Muscle of back (tissue), 11 donors: Measurements from ENCODE around the gene TSPAN18. TPM values are rescaled to one million over a fixed set of nuclear protein-coding genes. Genes with fewer than 3 reads are reported as not detected.
A peak's percentile ranks its signal among the peaks of the same experiment; 100 is the strongest.

ENCODE experiments used
- DNase-seq, 3 donors: peaks; one replicate each; pipeline versions ENCODE4 v3.0.0 to v3.0.0-alpha.2; 2013
- polyA plus RNA-seq, 10 donors: library from polyadenylated mRNA; unstranded; fragments of 120-200 nt; gene quantifications; one replicate each; pipeline ENCODE4 v1.2.1, GENCODE V29; 2013; ENCODE audit not compliant: insufficient read length in 10 of 10

TSPAN18 gene
- polyA plus RNA-seq, 10 donors: 33.7 to 58.7 (median 46.0) TPM

DNA sequence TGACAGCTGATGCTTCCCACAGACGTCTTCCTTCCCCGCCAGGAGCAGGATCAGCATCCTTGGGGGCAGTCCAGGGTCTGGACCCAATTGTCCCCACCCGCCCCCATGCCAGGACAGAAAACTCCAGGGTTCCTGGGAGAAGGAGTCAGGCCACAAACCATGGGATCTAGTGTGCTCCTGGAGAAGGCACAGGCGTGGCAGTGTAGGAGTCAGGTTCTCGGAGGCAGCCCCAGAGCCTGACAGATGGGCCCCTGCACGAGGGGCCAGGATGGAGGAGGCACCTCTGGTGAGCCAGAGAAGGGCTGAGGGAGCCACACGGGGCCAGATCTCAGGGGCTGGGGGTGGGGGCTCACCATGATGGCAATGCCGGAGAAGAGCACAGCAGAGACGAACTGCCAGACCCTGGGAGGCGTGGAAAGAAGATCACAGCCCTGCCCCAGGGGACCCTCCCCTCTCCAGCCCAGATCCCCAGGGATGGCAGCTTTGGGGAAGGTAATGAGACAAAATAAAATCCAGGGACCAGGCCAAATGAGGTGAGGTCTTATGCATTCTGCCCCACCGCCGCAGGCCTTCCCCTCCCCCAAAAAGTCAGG is 210.3 kb downstream of the TSPAN18 start:
- no peak for DNase-seq

DNA sequence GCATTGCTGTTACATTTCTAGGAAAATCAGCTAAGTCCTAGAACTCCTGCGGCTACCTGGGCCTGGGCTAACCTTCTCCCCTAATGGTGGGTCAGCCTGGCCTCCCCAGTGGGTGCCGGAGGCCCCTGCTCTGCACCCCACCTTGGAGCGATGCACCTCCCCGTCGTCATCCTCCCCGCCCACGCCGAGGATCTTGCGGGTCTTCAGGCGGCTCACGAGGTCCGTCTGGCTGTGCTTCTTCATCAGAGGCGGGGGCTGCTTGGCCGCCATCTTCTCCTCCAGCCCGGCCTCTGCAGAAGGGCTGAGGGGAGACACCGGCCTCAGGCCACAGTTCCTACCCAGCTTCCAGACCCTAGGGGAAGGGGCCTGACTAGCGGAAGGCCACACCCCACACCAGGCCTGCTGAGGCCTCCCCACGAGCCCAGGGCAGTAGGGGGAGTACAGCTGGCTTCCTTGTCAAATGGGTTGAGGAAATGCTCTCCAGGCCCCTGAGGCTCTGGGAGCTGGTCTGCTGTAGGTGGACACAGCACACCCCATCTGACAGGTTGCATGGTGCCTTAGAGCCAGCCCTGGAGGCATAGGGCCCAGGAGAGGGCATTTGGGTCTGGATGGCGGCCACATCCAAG is 211.4 kb downstream of the TSPAN18 start:
- DNase-seq: no peak

DNA sequence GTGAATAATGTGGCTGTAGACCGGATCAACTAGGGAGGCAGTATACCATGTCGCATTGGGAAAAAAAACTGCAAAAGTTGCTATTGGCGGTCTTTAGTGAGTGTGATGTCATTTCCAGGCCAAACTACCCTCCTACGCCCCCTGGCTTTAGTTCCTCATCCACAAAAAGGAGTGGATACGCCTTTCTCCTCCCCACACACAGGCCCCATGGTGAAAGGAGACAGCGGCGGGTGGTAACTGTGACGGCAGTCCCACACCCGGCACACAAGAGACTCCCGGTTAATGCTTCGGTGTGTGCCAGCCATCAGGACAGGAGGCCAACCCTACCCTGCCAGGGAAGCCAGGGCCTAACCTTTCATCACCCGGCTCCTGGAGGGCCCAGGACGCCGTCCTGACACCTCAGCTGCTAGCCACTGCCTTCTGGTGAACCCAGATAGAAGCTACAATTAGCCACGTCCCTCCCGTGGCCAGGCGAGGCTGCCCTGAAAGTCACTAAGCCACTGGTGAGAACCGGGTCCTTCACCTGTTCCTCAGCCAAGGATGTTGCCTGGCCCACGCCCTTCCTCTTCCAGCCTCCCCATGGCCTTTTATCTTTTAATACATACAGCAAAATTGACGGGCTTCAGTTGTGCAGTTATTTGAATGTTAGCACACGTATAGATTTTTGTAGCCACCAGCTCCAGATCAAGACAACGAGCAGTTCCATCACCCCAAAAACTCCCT is 213.1 kb downstream of the TSPAN18 start:
- DNase-seq: peak in 1 of 3 donors; percentile 81

DNA sequence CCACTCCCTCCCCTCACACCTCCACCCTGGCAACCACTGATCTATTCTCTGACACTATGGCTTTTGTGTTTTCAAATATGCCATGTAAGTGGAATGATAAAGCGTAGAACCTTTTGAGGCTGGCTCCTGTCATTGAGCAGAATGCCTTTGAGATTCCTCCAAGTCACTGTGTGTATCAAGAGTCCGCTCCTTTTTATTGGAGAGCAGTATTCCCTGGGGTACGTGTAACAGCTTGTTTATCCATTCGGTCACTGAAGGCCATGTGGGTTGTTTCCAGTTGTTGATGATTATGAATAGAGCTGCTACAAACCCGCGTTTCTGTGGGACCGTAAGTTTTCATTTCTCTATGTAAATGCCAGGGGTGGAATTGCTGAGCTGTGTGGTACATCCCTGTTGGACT is 213.6 kb downstream of the TSPAN18 start:
- peak in 1 of 3 donors; percentile 59 for DNase-seq

DNA sequence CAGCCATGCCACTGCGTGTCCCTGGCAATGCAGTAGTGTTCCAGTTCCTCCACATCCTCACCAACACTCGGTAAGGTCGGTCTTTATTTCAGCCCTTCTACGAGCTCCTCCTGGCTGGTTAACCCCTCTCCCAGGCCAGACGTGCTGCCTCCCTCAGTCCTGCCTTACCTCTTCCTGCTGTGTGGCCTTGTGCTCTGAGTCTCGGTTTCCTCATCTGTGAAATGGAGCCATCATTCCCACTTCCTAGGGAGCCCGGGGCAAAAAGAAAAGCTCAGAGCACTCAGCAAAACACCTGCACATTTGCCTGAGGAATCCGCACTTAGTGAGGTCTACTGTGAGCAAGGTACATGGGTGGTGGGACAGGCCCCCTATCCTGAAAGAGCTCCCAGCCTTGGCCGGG is 214.1 kb downstream of the TSPAN18 start:
- no peak for DNase-seq

DNA sequence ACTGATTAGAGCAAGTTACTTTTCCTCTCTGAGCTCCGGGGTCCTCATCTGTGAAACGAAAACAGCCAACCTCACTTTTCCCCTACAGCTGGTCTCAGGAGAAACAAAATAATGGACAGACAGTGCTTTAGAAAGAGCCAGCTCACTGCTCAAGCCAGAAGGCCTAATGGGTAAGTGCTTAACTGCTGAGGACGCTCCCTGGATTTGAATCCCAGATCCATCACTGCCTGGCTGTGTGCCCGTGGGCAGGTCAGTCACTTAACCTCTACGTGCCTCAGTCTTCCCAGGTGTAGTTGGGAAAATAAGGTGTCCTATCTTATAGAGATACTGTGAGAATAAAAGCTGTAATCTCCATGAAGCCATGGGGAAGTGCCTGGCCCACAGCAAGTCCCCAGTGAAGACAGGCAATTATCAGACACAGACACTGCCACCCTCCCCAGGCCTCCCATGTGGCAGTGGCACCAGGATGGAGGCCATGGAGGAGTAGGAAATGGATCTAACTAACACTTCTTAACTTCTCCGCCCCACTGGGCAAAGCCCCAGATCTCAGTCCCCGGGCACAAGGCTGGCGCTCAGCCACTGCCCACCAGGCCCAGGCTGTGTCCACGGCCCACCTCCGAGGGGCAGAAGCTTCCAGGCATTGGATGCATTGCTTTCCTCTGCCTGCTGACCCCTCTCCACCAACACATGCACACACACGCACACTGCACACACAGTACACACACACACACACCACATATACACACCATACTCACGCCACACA is 214.7 kb downstream of the TSPAN18 start:
- peak in 1 of 3 donors; percentile 57 for DNase-seq

DNA sequence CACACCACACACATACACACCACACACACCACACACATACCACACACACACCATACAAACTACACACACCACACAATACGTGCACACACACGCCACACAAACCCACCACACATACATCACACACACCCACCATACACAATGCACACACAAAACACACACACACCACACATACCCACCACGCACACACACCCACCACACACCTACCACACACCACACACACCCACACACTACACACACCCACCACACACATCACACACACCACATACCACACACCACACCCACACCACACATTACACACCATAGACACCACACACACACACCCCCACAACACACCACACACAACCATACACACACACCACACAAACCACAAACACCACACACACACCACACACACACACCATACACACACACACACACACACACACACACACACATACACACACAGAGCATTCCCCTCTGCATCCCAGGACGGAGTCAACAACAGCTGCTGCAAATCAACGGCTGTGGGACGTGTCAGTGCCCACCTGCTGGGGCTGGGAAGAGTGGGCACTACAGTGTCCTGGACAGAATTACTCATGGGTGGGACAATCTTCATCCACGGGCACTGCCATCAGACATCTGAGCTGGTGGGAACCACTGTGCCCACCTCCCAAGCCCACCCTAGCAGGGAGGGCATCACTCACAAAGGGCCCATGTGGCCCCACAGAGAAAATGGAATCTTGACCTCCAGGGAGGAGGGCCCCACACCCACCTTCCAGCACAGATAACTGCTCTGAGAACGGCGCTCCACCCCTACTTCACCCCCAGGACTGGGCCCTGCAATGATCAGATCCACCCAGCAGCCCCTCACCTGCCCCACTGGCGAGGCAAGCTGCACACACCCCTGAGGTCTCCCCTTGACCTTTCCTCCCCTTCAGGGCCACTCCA is 215.5 kb downstream of the TSPAN18 start:
- DNase-seq: peak in 1 of 3 donors; percentile 46

DNA sequence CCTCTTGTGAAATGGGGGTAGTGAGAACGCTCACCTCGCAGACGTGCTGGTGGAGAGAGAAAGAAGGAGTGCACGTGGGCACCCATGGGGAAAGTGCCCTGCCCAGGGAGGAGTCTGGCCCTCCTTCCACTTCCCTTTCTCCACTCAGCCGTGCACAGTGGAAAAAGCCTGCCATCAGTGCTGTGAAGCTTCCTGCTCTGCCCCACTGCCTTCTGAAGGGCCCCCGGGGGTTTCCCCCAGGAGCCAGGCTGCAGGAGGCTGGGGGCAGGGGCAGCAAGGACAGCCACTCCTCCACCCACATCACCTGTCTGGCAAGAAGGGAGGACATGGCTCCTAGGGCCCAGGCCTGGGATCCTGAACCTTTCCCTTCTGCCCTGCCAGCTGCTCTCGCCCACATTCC is 216.4 kb downstream of the TSPAN18 start:
- DNase-seq: peak in 1 of 3 donors; percentile 41

DNA sequence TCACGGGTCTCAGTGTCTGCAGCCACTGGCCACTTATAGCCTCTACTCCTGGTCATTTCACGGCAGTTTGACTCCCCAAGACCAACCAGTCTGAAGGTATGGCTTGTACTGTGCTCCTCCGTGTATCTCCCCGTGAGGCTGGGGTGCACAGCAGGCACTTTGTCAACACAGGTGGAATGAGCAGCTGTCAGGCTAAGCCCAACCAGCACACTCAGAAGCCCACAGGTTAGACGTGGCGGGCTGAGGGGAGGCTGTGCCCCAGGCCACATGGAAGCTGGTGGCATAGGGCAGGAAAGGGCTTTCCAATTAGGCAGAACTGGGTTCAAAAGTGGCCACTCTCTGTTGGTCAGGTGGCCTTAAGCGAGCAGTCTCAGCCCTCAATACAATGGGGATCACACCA is 216.9 kb downstream of the TSPAN18 start:
- DNase-seq: peak in 1 of 3 donors; percentile 45

DNA sequence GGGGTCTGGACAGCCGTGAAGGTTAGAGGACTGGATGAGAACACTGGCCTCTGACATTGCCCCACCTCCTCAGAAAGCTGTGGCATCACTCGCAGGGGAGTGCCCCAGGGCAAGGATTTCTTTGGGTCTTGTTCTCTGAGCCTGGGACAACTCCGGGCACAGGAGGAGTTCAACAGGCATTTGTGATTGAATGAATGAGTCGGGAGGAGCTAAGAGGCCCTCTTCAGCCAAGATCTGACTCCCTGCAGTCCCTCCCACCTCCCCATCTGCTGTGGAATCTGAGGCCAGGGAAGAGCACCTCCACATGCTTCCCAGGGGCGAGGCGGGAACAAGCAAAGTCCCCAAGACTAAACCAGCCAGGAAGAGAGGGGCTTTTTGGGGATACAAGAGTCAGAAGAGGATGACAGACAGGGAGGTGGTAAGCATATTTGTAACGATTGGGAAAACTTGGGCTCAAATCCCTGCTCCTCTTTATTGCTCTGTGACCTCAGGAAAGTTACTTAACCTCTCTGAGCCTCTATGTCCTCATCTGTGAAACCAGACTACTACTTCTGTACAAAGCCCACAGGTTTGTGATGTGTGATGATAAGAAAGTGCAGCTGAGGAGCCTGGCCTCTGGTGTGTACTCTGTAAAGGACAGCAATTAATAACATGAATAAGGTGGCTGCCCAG is 217.6 kb downstream of the TSPAN18 start:
- no peak for DNase-seq

DNA sequence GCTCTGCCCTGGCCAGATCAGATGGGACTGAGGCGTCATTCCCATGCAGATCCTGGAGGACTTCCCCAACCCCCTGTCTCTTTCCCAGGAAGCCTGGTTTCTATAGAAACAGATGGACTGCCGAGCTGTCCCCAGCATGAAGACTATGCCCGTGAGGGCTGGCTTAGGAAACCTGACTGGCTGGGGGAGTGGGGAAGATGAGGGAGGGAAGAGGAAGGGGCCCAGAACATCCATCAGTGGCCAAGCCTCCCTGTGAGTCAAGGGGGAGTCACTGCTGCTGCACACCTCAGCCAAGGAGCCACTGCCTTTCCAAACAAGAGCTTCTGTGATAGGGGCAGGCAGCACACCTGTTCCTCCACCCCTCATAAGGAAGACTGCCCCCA is 218.1 kb downstream of the TSPAN18 start:
- DNase-seq: no peak

DNA sequence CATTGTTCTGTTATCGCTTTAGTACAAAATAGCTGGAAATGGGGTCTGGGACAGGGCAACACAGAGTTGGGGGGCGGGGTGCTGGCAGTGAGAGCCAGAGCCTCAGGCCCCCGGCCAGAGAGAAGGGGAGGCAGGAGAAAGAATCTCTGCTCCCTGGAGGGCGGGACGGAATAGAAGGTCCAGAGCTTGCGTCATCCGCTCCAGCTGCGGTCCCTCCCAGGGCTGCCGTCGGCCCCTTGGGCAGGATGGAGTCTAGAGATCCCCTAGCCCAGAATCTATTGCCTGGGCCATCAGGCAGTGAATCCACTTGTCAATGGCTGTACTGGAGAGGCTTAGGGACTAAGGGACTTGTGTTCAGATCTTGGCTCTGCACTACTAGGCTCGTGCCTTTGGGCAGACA is 218.9 kb downstream of the TSPAN18 start:
- peak in 1 of 3 donors; percentile 84 for DNase-seq

DNA sequence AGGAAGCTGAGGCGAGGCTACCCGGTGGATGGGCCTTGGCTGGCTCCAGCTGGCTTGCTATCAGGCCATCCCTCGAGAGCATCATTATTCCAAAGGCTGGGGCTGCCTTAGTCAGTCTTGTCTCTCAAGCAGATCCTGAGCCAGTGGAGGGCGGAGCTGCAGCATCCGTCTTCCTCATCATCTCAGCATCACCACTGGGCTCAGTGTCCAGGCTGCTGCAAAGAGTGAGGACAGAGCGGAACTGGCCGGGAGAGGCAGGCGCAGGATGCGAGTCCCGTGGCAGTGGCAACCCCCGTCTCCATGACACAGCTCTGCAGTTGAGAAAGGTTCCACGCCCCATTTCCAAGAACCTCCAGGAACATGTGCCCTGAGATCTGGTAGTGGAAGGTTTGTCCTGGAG is 219.5 kb downstream of the TSPAN18 start:
- DNase-seq: peak; percentile 52 to 94 (median 83)

DNA sequence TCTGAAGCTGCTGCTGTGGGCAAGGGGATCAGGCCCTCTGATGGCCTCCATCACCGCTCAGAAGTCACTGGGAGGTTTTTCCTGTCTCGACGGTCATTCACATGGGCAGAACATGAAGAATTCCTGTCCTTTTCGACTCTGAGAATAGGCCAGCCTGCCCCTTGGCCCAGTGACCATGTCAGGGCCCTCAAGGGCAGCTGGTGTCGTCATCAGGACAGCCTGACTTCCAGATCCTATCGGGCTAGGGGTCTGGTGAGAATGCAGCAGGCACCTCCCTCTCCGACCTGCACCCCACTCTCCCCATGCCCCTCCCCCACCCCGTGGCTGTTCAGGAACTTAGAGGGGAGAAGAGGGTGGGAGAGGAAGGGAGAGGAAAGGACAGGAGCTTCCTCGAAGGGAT is 220.4 kb downstream of the TSPAN18 start:
- no peak for DNase-seq

DNA sequence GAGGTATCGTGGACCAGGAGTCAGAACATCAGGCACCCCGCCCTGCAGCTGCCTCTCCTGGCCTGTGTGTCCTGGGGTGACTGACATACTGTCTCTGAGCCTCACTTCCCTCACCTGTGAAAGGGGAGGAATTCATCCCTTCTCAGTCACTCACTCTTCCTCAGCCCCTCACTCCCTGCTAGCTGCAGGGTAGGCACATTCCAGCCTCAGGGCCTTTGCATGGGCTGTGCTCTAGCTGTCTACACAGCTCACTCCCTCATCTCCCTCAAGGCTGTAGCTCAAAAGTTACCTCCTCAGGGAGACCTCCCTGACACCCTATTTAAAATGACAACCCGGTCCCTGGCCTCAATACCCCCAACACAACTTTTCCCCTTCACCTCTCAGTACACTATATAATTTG is 221.4 kb downstream of the TSPAN18 start:
- no peak for DNase-seq

DNA sequence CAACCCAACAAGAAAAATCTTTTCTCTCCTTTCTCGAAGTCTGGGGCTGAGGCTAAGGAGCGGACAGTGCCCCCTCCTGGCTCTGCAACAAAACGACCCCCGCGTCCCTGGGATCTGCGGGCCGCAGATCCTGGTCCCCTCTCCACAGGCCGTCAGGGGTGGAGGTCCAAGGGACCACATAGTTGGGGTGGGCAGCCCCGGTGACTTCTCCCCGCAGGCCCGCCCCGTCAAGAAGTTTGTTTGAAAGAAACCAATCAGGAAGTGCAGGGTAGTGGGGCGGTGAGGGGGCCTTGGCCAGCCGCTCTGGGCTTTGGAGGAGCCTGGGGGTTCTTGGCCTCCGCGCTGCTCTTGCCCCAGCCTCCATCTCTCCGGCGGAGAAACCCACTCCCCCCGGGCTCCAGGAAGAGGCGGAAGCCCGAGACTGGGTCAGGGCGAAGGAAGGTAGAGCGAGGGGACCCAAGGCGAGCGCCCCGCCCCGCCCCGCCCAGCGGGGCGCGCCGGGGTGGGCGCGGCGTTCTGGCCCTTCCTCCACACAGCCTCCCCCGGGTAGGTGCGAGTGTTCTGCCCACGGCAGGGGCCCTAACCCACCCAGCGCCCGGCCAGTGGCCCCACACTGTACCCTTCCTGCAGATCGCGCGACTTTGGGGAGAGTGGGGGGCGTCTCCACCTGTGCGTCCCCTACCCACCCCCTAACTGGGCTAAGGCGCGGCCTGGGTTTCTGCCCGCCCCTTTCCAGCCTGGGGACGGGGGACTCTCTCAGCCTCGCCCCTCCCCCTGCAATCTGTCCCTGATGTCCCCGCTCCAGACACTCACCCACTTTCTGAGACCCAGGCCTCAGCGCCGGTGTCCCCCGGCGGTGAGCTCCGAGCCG is 222.6 kb downstream of the TSPAN18 start:
- DNase-seq: peak in 1 of 3 donors; percentile 80

DNA sequence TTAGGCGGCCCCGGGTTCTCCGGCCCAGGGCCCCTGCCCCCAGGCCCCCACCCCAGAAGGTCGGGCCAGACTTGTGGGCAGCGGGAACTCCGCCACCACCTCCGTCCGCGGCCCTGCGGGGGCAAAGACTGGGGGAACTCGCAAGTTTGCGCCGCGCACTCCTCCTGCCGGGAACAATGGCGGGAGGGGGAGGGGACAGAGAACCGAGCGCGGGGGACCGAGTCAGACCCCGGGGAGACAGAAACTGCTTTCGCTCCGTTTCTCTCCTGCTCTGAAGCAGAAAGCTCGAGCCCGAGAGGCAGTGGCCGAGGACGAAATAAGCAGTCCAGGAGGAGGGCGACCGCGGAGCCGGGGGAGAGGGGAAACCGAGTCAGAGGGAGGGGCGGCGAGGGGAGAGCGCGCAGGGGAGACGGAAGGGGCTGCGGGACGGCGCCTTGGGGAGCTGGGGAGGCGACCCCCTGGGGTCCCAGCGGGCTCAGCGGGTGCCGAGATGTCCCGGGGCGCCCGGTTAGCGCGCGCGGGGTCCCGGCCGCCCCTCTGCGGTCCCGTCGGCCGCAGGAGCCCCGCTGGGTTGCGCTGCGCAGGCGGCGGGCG is 223.4 kb downstream of the TSPAN18 start:
- DNase-seq: peak in 1 of 3 donors; percentile 69

DNA sequence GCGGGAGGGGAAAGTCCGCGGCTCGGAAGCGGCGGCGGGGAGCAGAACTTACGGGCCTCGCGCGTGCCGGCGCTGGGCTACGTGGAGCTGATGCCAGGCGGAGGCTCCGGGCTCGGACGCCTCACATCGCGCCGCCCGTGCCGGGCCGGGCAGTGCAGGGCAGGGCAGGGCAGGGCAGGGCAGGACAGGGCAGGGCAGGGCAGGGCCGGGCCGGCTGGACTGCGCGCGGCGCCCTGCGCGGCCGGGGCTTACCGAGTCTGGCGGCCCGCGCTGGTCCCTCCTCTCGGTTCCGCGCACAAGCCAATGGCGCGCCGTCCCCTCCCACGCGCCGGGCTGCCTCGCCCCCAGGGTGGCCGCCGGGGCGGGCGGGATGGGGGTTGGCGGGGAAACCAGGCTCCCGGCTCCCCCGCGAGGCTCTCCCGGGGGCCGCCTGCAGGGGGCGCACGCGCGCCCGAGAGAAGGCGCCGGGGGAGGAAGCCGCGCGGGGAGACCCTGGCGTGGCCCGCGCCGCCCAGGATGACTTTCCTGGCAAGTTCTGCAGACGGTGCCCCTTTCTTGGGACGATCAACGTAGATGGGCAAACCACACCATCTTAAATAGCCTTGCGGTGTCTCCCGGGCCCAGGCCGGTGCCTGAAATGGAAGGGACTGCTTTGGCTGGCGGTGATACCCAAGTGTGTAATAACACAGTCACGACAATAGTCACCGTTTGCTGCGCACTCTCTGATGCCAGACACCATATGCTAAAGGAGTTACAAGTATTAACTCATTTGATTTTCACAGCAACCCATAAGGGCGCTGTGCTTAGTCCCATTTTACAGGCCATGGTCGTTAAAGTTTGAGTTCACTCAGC is 224.1 kb downstream of the TSPAN18 start, which contains the start of gene TP53I11:
Gene TP53I11 (minus strand): TSS at position 259 of the 852 bp plus-strand sequence. CDS start 12,548 bp downstream, outside the sequence.
- DNase-seq: peak in 2 of 3 donors; percentile 79 to 88
